Liver (tissue), 9 donors: ENCODE measurements around the gene TMEM132E. TPM values are rescaled to one million over a fixed set of nuclear protein-coding genes. Genes with fewer than 3 reads are reported as not detected.

Experiments used
- DNase-seq: peaks from one replicate; pipeline ENCODE4 v3.0.0-alpha.2; 2017; ENCODE audit warnings: low spot score
- H3K27ac ChIP-seq, 2 donors: one replicate each; pipeline ENCODE4 v1.7.0; 2013; ENCODE audit warnings: inconsistent platforms in 2 of 2, low read length in 2 of 2, control low read depth in 1 of 2, low read depth in 1 of 2, mild to moderate bottlenecking in 1 of 2
- H3K27me3 ChIP-seq, 4 donors: one replicate each; pipeline versions ENCODE4 v1.6.1 to v1.7.0; 2013; ENCODE audit warnings: low read length in 3 of 4, inconsistent platforms in 1 of 4, mild to moderate bottlenecking in 1 of 4, moderate library complexity in 1 of 4; ENCODE audit not compliant: control insufficient read depth in 4 of 4, insufficient read depth in 4 of 4
- H3K36me3 ChIP-seq, 4 donors: one replicate each; pipeline versions ENCODE4 v1.6.1 to v1.7.0; 2013; ENCODE audit warnings: low read length in 3 of 4, mild to moderate bottlenecking in 3 of 4, low read depth in 1 of 4, moderate library complexity in 1 of 4; ENCODE audit not compliant: control insufficient read depth in 4 of 4, insufficient read depth in 3 of 4
- H3K4me1 ChIP-seq, 4 donors: one replicate each; pipeline versions ENCODE4 v1.6.1 to v1.7.0; 2013; ENCODE audit warnings: low read length in 3 of 4, mild to moderate bottlenecking in 3 of 4, moderate library complexity in 1 of 4; ENCODE audit not compliant: control insufficient read depth in 4 of 4, insufficient read depth in 4 of 4
- H3K4me3 ChIP-seq, 3 donors: one replicate each; pipeline versions ENCODE4 v1.6.1 to v1.7.0; 2013; ENCODE audit warnings: low read length in 3 of 3, control low read depth in 1 of 3, low read depth in 1 of 3, mild to moderate bottlenecking in 1 of 3
- H3K9ac ChIP-seq, 2 donors: one replicate each; pipeline ENCODE4 v1.7.0; 2013; ENCODE audit warnings: low read length in 2 of 2, mild to moderate bottlenecking in 2 of 2, moderate library complexity in 2 of 2, control low read depth in 1 of 2, low read depth in 1 of 2
- H3K9me3 ChIP-seq, 4 donors: one replicate each; pipeline versions ENCODE4 v1.6.1 to v1.7.0; 2013; ENCODE audit warnings: low read length in 3 of 4; ENCODE audit not compliant: control insufficient read depth in 4 of 4
- EGR1 ChIP-seq, 2 donors: IDR thresholded peaks; 2 replicates each; pipeline ENCODE4 v1.6.1; 2016 to 2018; ENCODE audit warnings: antibody characterized with exemption in 2 of 2, low read depth in 2 of 2
- FOXA2 ChIP-seq: IDR thresholded peaks from 2 replicates; pipeline ENCODE4 v1.6.1; 2016; ENCODE audit warnings: antibody characterized with exemption
- GABPA ChIP-seq, 2 donors: IDR thresholded peaks in 1 of 2; conservative IDR thresholded peaks in 1 of 2; 2 replicates each; pipeline ENCODE4 v1.6.1; 2016; ENCODE audit warnings: antibody characterized with exemption in 2 of 2, mild to moderate bottlenecking in 1 of 2, moderate library complexity in 1 of 2
- HNF4A ChIP-seq, 2 donors: conservative IDR thresholded peaks; 2 replicates each; pipeline ENCODE4 v1.6.1; 2016; ENCODE audit warnings: antibody characterized with exemption in 2 of 2, mild to moderate bottlenecking in 2 of 2
- HNF4G ChIP-seq: IDR thresholded peaks from 2 replicates; pipeline ENCODE4 v1.6.1; 2016; ENCODE audit warnings: antibody characterized with exemption
- JUND ChIP-seq, 2 donors: IDR thresholded peaks; 2 replicates each; pipeline ENCODE4 v1.6.1; 2016; ENCODE audit warnings: antibody characterized with exemption in 2 of 2
- MAX ChIP-seq: IDR thresholded peaks from 2 replicates; pipeline ENCODE4 v1.6.1; 2016; ENCODE audit warnings: antibody characterized with exemption
- NR2F2 ChIP-seq: IDR thresholded peaks from 2 replicates; pipeline ENCODE4 v1.6.1; 2016; ENCODE audit warnings: antibody characterized with exemption
- RAD21 ChIP-seq, 2 donors: IDR thresholded peaks; 2 replicates each; pipeline ENCODE4 v1.6.1; 2016; ENCODE audit warnings: antibody characterized with exemption in 2 of 2, mild to moderate bottlenecking in 2 of 2
- REST ChIP-seq: IDR thresholded peaks from 2 replicates; pipeline ENCODE4 v1.6.1; 2016; ENCODE audit warnings: antibody characterized with exemption, mild to moderate bottlenecking
- RXRA ChIP-seq, 2 donors: IDR thresholded peaks; 2 replicates each; pipeline ENCODE4 v1.6.1; 2017 to 2018; ENCODE audit warnings: antibody characterized with exemption in 2 of 2, mild to moderate bottlenecking in 1 of 2
- SP1 ChIP-seq: IDR thresholded peaks from 2 replicates; pipeline ENCODE4 v1.6.1; 2018; ENCODE audit warnings: antibody characterized with exemption, mild to moderate bottlenecking
- TAF1 ChIP-seq: conservative IDR thresholded peaks from 2 replicates; pipeline ENCODE4 v1.6.1; 2016; ENCODE audit warnings: antibody characterized with exemption, mild to moderate bottlenecking
- YY1 ChIP-seq: IDR thresholded peaks from 2 replicates; pipeline ENCODE4 v1.6.1; 2016; ENCODE audit warnings: antibody characterized with exemption, mild to moderate bottlenecking
- WGBS: extraction: QIAGEN DNeasy Blood & Tissue Kit; methylation state at CpG from one replicate; pipeline ENCODE4 v1.1.7; 2013; 5-methylcytosine and 5-hydroxymethylcytosine counted together
- polyA plus RNA-seq, 2 donors: library from polyadenylated mRNA; stranded (reverse) in 1 of 2; unstranded in 1 of 2; fragments of 200-250 nt in 1 of 2; fragments of >200 nt in 1 of 2; fragmentation: Nextera tagmentation in 1 of 2; extraction: Ambion mirVana in 1 of 2; gene quantifications; one replicate each; pipeline versions ENCODE4 v1.2.1 to v1.2.3, GENCODE V29; 2013 to 2015
- total RNA-seq, 2 donors: library from RNA; depleted of rRNA; stranded (reverse); fragments of >200 nt; gene quantifications; one replicate each; pipeline ENCODE4 v1.2.3, GENCODE V29; 2014
- TF ChIP-seq, protein P1 (sequence below): fragments of 150-350 bp; IDR thresholded peaks from 2 replicates; pipeline ENCODE4 v1.5.1; 2017; ENCODE audit warnings: improper control_type of control experiment, low read depth, low read length; ENCODE audit not compliant: missing input control
- TF ChIP-seq, protein P2 (sequence below): IDR thresholded peaks from 2 replicates; pipeline ENCODE4 v1.6.1; 2016; ENCODE audit warnings: antibody characterized with exemption
- donor health status: healthy.
- donor health status: healthy.
- donor health status: healthy.
- donor health status: healthy.
- donor health status: healthy.

Gene TMEM132E
- total and polyA plus RNA-seq, 4 donors: 0.25 to 1.2 (median 0.46) TPM; not detected in 1

DNA sequence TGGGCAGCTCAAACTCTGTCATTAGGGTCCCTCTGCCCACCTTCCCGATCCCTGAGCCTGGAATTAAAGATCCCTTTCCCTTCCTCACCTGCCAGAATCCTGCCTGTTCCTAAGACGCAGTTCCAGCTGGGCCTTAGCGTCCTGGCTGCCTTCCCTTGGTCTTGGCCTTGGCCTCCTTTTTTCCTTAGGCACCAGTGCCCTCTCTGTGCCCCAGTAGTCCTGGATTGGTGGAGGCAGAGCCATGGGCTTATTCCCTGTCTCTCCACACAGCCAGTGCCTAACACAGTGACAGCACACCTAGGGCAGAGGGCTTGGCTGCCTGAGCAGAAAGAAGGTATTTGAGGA lies 3.5 kb downstream of the TMEM132E start:
- Histone ChIP-seq H3K4me1 (peaks cover 19 to 31% (median 20%) of the 10 kb centered on the region in 4 donors), H3K9me3 (no peaks in the 10 kb centered on the region), H3K27me3 (peaks cover 0 to 9% (median 6%) of the 10 kb centered on the region in 4 donors), H3K4me3 (no peak overlapping the region), H3K9ac (no peak overlapping the region), H3K36me3 (no peaks in the 10 kb centered on the region), H3K27ac (no peak overlapping the region)
- DNase-seq: no peak
- no peak for TF ChIP-seq FOXA2
- no peak for TF ChIP-seq RXRA (IDR thresholded peaks at IDR 0.05)
- no peak for TF ChIP-seq REST
- no peak for TF ChIP-seq YY1
- no peak for TF ChIP-seq JUND (IDR thresholded peaks at IDR 0.05)
- no peak for TF ChIP-seq SP1
- TF ChIP-seq MAX: no peak
- WGBS: 30% methylated on average over 3 of the region's 3 CpGs

GRCh38 chr17:34584805-34585416 lies 5.5 kb downstream of the TMEM132E start:
- 31% methylated on average over 12 of the region's 12 CpGs for WGBS
- Histone ChIP-seq H3K9me3 (no peaks in the 10 kb centered on the region), H3K4me1 (peaks cover 8 to 20% (median 9%) of the 10 kb centered on the region in 4 donors), H3K36me3 (no peaks in the 10 kb centered on the region), H3K27me3 (peaks cover 0 to 9% (median 3%) of the 10 kb centered on the region in 4 donors), H3K9ac (no peak overlapping the region), H3K27ac (no peak overlapping the region), H3K4me3 (no peak overlapping the region)
- no peak for DNase-seq
- no peak for TF ChIP-seq HNF4G
- TF ChIP-seq, protein P1, sequence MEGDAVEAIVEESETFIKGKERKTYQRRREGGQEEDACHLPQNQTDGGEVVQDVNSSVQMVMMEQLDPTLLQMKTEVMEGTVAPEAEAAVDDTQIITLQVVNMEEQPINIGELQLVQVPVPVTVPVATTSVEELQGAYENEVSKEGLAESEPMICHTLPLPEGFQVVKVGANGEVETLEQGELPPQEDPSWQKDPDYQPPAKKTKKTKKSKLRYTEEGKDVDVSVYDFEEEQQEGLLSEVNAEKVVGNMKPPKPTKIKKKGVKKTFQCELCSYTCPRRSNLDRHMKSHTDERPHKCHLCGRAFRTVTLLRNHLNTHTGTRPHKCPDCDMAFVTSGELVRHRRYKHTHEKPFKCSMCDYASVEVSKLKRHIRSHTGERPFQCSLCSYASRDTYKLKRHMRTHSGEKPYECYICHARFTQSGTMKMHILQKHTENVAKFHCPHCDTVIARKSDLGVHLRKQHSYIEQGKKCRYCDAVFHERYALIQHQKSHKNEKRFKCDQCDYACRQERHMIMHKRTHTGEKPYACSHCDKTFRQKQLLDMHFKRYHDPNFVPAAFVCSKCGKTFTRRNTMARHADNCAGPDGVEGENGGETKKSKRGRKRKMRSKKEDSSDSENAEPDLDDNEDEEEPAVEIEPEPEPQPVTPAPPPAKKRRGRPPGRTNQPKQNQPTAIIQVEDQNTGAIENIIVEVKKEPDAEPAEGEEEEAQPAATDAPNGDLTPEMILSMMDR: peak; percentile 10
- TF ChIP-seq RAD21 (IDR thresholded peaks at IDR 0.05): peak; percentile 44 to 57

GRCh38 chr17:34586346-34586846 lies 7.0 kb downstream of the TMEM132E start:
- Histone ChIP-seq H3K36me3 (no peaks in the 10 kb centered on the region), H3K27me3 (peaks cover 0 to 9% (median 3%) of the 10 kb centered on the region in 4 donors), H3K9me3 (no peaks in the 10 kb centered on the region), H3K27ac (no peak overlapping the region), H3K4me3 (no peak overlapping the region), H3K9ac (no peak overlapping the region), H3K4me1 (peaks cover 0 to 5% (median 0%) of the 10 kb centered on the region in 4 donors)
- WGBS: 66% methylated on average over 3 of the region's 3 CpGs
- DNase-seq: no peak
- TF ChIP-seq RXRA (IDR thresholded peaks at IDR 0.05) (no peak), GABPA (IDR thresholded peaks at IDR 0.05 in 1 of 2, conservative IDR thresholded peaks at IDR 0.05 in 1 of 2) (no peak), NR2F2 (no peak), SP1 (no peak), JUND (IDR thresholded peaks at IDR 0.05) (no peak), RAD21 (IDR thresholded peaks at IDR 0.05) (no peak), FOXA2 (no peak), YY1 (no peak), HNF4A (conservative IDR thresholded peaks at IDR 0.05) (no peak), EGR1 (IDR thresholded peaks at IDR 0.05; ENCODE audit: low read depth in 2 of 2) (no peak), MAX (no peak), TAF1 (no peak), REST (no peak), HNF4G (no peak)
- TF ChIP-seq, protein P2, sequence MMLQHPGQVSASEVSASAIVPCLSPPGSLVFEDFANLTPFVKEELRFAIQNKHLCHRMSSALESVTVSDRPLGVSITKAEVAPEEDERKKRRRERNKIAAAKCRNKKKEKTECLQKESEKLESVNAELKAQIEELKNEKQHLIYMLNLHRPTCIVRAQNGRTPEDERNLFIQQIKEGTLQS: no peak
